ENCODE data around the gene VILL.
"Not testable (repeated sequence)": the region's sequence is repeated elsewhere in the genome, so short reads cannot be mapped to it uniquely, and the experiment has no call there.

The VILL gene

GRCh38 chr3:37964146-37964545 lies 26.4 kb upstream of the VILL start:
- no peak for DNase-seq

DNA sequence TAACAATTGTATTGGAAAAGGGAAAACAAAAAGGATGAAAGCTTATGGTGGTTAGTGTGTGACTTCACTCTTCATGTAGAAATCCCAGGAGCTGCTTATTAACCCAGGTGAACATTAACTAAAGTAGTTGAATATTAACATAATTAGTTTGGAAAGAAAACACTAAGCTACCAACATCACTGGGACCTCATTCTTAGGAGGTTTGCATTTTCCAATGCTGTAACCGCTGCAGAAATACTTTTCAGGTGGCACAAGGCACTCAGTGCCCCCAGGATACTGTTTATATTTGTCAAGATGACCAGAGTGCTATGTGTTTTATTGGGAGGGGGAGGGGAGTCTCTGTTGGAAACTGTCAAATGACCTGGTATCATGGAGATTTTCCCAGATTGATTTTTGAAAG lies 25.9 kb upstream of the VILL start:
- DNase-seq = no peak

GRCh38 chr3:37967260-37967881 lies 23.2 kb upstream of the VILL start:
- no peak for DNase-seq

- no peak for DNase-seq
Measured at GRCh38 chr3:37968199-37968598, 22.4 kb upstream of the VILL start.

DNA sequence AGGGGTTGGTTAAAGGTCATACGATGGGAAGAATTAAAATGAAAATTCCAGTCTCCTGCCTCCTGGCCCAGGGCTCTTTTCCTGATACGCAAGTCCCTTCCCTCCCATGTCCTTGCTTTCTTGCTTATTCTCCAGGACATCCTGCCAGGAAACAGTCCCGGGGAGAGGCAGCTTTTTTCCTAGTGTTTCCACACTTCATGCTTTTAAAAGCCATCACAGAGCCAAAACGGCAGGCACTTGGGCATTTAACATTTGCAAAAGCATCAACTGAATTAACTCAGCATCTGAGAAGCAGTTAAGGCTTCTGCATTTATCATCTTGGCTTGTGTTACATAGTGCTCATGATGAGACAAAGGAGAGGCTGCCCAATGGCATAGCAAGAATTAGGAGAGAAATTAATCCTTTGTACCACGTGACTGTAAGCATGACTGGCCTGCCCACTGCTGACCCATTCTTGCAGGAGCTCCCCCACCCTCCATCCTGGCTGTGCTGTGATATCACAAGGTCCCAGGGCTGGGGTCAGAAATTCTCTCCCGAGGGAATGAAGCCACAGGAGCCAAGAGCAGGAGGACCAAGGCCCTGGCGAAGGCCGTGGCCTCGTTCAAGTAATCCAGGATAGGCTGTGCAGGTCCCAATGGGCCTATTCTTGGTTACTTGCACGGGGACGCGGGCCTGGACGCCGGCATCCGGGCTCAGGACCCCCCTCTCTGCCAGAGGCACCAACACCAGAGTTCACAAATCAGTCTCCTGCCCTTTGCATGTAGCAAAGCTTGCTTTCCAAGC lies 21.6 kb upstream of the VILL start:
- no peak for DNase-seq

DNA sequence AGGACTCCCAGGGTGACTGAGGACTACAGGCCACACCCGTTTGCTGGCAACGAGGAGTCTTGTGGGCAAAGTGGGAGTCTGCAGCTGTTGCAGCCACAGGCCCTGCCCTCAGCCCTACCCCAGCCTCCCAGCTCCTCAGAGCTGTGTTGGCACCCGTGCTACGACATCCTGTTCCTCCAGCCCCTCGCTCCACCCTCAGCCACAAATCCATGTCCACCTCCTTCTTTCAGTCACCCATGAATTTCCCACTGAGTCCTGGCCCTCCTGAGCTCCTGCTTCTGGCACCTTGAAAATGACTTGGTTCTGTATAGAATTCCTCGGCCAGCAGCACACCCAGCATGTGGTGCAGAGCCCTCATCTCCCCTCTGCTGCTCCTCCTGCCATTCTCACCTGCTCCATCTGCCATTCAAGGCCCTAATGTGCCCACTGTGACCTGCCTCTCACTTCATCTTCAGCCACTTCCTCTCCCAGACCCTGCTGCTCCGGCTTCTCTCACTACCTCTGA lies 20.9 kb upstream of the VILL start:
- DNase-seq = no peak

DNA sequence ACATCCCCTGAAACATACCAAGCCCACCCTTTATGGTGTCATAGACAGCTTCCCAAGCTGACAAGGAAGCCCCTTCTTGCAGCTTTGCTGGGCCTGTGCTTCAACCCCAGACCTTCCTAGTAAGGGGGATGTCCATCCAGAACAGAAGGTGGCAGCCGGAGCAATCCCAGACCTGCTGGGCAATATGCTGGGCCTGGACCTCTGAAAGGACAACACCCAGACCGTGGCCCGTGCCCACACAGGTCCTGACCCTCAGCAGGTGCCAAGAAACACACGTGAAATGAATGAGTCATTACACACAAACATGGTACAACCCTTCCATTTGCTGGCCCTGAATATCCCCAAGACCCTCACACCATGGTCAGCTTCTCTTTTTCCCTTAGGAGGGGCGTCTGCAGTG lies 19.8 kb upstream of the VILL start:
- no peak for DNase-seq

- DNase-seq = no peak
Measured at GRCh38 chr3:37971467-37971866, 19.1 kb upstream of the VILL start.

GRCh38 chr3:37972056-37972455 lies 18.5 kb upstream of the VILL start:
- not testable (repeated sequence) for DNase-seq

- no peak for DNase-seq
Measured at GRCh38 chr3:37973246-37974054, 17.1 kb upstream of the VILL start.

DNA sequence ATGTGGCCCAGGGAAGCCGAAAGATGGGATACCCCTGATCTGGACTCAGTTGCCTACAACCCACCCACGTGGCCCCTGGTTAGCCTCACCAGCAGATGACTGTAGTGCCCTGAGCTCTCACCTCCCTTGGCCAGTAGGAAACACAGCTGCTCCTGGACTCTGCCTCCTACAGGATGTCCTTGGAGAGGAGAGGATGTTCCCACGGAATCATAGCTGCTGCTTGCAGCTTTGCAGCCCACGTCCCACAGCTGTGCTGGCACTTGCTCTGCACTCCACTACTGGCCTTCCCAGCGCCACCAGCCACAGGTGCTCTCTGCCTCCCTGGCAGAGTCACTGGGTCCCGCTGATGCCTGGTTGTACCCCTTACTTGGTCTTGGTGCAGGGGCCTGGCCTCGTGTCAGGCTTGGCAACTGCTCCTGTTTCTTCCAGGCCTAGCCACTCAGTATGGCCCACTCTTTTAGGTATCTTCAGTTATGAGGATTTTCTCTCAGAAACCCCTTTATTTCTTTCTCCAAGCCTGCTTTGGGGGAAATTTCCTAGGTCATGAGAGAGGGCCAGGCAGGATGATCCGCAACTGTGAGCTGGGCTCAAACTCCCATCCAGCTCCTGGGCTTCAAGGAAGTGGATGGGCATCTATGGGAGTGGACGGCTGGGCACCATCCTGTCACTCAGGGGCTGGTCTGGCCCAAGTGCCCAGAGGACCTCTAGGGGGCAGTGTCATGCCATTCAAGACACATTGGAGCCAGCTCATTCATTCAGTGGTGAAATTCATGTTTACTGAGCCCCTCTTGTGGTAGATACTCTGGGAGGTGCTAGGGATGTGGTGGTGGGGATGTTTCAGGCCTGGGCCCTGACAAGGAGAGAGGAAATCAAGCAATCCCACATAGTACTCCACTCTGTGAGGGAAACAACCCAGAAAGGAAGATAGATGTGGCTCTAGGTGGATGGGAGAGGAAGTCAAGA lies 16.2 kb upstream of the VILL start:
- no peak for DNase-seq

DNA sequence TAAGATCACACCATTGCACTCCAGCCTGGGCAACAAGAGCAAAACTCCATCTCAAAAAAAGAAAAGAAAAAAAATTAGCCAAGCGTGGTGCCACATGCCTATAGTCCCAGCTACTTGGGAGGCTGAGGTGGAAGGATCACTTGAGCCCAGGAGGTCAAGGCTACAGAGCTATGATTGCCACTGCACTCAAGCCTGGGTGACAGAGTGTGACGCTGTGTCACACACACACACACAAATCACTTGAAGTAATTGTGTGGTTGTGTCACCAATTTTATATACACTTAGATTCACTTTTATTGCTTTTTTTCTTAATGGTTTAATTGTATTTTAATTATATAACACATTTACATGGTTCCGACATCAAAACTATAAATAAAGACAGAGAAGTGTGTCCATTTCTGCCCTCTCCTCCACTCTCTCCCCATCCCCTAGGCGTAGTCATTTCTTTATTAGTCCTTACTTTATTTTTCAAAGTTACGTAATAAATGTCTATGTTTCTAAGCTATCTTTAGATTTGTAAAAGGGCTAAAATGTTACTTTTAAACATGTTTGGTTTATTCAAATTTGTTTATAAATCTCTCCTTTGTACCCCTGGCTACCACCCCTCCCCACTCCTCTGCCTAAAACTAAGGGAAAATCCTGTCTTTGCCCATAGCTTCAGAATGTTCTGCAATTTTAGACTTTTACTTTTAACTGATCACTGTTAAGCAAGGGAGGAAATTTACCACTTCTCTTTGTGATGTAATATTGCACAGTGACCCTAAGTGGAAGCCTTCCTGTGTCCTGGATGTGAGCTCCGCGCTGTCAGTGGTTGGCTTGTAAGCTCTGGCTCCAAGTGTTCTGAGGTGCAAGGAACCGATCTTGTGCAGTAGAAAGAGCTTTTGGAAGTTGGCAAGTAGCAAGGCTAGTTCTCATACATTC lies 10.8 kb upstream of the VILL start:
- no peak for DNase-seq

- no peak for DNase-seq
Measured at GRCh38 chr3:37980462-37981347, 9.9 kb upstream of the VILL start.

GRCh38 chr3:37981348-37981664 lies 9.3 kb upstream of the VILL start:
- DNase-seq = no peak

DNA sequence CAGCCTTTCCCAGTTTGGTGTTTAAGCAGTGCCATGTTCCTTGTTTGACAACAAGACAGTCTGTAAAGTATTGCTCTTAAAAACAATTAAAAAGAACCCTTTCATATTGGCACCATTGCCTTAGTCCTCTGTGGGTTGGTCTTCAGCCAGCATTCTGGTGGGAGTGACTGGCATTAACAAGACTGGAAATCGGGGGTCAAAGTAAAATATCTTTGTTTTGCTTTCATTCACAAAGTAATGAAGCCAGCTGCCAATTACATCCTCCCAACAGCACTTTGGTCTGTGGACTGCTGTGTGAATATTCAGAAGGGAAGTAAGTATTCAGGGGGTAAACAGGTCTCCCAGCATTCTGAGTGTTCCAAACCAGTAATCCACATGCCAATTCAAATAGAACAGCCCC lies 8.3 kb upstream of the VILL start:
- no peak for DNase-seq

GRCh38 chr3:37984051-37984450 lies 6.5 kb upstream of the VILL start:
- DNase-seq = no peak

GRCh38 chr3:37984596-37984995 lies 6.0 kb upstream of the VILL start:
- no peak for DNase-seq

GRCh38 chr3:37985637-37986320 lies 4.8 kb upstream of the VILL start:
- DNase-seq = no peak

GRCh38 chr3:37986479-37987314 lies 3.9 kb upstream of the VILL start:
- no peak for DNase-seq

All from DMS79 (cell line).